Measurements from ENCODE around the gene SLC18A3.

GRCh38 chr10:49611816-49612512 is 1.9 kb downstream of the SLC18A3 start:
- no peak for TF ChIP-seq REST (IDR thresholded peaks at IDR 0.05; ENCODE audit: low read depth)
- no peak for TF ChIP-seq CREB1 (IDR thresholded peaks at IDR 0.05; ENCODE audit: low read depth)
- TF ChIP-seq CEBPB (IDR thresholded peaks at IDR 0.05): no peak
- no peak for TF ChIP-seq USF1 (IDR thresholded peaks at IDR 0.05)
- no peak for TF ChIP-seq TEAD4 (IDR thresholded peaks at IDR 0.05)
- no peak for TF ChIP-seq TCF12 (IDR thresholded peaks at IDR 0.05; ENCODE audit: low read depth)
- no peak for TF ChIP-seq ZBTB7A (IDR thresholded peaks at IDR 0.05; ENCODE audit: low read depth)
- TF ChIP-seq MAX (IDR thresholded peaks at IDR 0.05): no peak
